ENCODE results near the gene DROSHA.

DNA sequence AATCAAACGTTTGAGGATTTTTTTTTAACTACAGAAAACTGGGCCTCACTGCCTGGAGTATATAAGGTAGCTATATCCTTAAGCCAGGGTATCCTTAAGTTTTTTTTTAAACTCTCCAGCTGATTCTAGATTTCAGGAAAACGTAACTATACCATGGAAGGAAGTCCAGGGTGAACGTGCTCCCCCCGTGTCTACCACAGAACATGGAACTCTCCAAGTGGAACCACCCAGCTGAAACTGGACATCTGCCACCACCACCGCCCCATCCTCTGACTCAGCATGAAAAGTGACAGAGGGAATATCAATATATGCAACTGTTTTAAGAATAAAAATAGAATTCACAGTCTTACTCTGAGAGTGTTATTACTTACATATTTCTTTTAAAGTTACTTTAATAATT lies 61.3 kb downstream of the DROSHA start:
- TF ChIP-seq, protein P1, sequence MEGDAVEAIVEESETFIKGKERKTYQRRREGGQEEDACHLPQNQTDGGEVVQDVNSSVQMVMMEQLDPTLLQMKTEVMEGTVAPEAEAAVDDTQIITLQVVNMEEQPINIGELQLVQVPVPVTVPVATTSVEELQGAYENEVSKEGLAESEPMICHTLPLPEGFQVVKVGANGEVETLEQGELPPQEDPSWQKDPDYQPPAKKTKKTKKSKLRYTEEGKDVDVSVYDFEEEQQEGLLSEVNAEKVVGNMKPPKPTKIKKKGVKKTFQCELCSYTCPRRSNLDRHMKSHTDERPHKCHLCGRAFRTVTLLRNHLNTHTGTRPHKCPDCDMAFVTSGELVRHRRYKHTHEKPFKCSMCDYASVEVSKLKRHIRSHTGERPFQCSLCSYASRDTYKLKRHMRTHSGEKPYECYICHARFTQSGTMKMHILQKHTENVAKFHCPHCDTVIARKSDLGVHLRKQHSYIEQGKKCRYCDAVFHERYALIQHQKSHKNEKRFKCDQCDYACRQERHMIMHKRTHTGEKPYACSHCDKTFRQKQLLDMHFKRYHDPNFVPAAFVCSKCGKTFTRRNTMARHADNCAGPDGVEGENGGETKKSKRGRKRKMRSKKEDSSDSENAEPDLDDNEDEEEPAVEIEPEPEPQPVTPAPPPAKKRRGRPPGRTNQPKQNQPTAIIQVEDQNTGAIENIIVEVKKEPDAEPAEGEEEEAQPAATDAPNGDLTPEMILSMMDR (IDR thresholded peaks at IDR 0.05; ENCODE audit: borderline replicate concordance, extremely low read depth, low read length, poor library complexity, severe bottlenecking): no peak
- TF ChIP-seq EZH2 (IDR thresholded peaks at IDR 0.05; ENCODE audit: borderline replicate concordance, low read depth, low read length, severe bottlenecking): no peak

Data from DND-41 (cell line).